ENCODE measurements around the gene KLF13.

DNA sequence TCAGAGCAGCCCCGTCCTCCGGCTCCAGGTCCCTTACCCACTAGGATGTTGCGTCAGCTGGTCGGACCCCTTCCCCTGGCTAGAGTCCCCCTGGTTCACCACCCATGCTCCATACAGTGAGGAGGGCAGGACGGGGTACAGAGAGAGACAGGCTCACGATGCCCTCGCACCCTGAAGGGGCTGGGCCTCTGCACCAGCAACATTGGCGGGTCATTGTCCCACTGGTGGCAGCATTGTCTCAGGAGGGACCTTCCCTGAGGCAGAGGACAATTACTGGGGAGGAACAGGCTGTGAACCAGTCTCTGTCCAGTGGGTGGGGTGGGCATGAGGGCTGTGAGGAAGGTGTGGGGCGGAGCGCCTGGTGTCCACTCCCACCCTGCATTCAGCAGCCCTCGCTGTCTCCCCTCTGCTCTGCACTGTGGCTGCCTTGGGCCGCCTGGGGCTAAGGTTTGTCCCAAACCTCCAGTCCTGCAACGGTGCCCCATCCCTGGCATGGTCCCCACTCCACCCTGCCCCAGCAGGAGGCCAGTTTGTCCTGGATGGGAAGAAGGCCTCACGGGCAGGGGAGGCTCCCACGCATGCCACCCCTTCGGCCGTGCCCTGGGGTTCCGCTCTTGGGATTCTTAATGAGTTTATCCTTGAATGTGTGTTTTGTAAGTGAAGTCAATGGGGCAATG, 48.0 kb upstream of the KLF13 start:
- TF ChIP-seq, protein P1, sequence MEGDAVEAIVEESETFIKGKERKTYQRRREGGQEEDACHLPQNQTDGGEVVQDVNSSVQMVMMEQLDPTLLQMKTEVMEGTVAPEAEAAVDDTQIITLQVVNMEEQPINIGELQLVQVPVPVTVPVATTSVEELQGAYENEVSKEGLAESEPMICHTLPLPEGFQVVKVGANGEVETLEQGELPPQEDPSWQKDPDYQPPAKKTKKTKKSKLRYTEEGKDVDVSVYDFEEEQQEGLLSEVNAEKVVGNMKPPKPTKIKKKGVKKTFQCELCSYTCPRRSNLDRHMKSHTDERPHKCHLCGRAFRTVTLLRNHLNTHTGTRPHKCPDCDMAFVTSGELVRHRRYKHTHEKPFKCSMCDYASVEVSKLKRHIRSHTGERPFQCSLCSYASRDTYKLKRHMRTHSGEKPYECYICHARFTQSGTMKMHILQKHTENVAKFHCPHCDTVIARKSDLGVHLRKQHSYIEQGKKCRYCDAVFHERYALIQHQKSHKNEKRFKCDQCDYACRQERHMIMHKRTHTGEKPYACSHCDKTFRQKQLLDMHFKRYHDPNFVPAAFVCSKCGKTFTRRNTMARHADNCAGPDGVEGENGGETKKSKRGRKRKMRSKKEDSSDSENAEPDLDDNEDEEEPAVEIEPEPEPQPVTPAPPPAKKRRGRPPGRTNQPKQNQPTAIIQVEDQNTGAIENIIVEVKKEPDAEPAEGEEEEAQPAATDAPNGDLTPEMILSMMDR (IDR thresholded peaks at IDR 0.05) = no peak
- TF ChIP-seq POLR2A (IDR thresholded peaks at IDR 0.05) = no peak

All from body of pancreas (tissue), 4 donors.